Measurements from ENCODE around the gene SLC31A1.

The SLC31A1 gene

GRCh38 chr9:113221003-113221799 lies at the start of gene SLC31A1, which contains the start of gene FKBP15:
SLC31A1 (plus strand) TSS chr9:113221544; CDS start chr9:113256149, 34,605 bp downstream.
FKBP15 (minus strand) TSS chr9:113221277; CDS start chr9:113221243, 34 bp downstream.
- peak; percentile 92 for DNase-seq (ENCODE audit: low read depth, low spot score)

DNA sequence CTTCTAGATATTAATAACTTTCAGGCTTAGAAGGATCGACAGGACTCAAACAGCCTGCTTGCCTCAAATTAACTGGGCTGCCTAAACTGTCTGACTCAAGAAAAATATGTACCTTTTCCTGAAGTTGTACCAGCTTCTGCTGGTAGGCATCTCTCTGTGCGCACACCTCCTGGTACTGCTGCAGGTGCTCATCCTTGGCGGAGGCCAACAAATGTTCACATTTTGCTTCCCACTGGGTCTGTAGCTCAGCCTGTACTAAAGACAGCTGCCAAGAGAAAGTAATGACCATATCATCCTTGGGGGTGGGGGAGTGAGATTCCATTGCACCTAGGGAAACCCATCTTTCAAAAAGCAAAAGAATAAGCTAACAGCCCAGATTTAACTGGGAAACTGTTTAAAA lies 48.0 kb upstream of the SLC31A1 start:
- DNase-seq (ENCODE audit: low read depth, low spot score), result no peak

GRCh38 chr9:113176803-113177202 lies 44.5 kb upstream of the SLC31A1 start:
- DNase-seq (ENCODE audit: low read depth, low spot score), result no peak

DNA sequence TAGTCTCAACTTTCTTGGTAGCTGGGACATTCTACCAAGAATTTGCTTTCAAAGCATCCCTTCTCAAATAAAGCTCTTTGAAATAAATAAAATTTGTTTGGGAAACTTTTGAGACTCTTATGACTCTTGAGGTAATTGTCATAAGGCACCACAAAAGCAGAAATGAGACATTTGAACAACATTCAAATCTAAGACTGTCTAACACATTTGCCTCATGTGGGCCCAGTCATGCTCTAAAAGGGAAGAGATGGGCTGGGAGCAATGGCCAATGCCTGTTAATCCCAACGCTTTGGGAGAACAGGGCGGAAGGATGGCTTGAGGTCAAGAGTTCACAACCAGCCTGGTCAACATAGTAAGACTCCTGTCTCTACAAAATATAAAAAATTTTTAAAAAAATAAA lies 44.1 kb upstream of the SLC31A1 start:
- DNase-seq (ENCODE audit: low read depth, low spot score), result no peak

- DNase-seq (ENCODE audit: low read depth, low spot score), result no peak
These were observed 43.3 kb upstream of the SLC31A1 start for GRCh38 chr9:113178087-113178486.

DNA sequence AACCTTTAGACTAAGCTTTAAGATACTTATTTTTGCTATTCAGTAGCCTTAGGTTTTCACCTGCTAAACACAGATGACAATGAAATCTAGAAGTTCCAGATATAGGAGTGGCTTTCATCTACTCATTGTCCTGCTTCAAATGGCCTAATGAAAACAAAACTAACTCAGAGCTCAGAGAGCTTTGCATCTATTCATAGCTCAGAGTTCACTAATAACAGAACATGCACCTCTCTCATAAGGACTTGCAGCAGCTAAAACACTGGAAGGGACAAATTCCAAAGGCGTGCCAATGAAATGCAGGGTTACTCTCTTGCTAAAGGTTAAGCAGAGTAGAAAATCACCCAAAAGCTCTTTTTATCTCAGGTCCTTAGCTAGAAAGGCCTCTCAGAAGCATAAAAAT lies 41.5 kb upstream of the SLC31A1 start:
- no peak for DNase-seq (ENCODE audit: low read depth, low spot score)

DNA sequence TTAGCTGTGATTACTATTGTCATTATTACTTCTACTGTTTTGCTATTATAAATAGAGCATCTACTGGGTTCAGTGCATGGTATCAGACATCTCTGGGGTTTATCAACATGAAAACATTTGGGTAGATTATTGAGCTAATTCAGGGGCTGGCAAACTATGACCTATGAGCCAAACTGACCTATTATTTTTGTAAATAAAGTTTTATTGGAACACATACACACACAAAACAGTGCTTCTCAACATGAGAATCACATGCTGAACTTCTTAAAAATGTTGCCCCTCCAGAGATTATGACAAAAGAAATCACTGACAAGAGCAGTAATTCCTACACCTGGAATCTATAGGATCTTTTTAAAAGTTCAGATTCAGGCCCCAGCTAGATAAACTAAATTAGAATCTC lies 40.2 kb upstream of the SLC31A1 start:
- DNase-seq (ENCODE audit: low read depth, low spot score), result no peak

- DNase-seq (ENCODE audit: low read depth, low spot score), result no peak
These were observed 37.3 kb upstream of the SLC31A1 start for GRCh38 chr9:113183956-113184488.

DNA sequence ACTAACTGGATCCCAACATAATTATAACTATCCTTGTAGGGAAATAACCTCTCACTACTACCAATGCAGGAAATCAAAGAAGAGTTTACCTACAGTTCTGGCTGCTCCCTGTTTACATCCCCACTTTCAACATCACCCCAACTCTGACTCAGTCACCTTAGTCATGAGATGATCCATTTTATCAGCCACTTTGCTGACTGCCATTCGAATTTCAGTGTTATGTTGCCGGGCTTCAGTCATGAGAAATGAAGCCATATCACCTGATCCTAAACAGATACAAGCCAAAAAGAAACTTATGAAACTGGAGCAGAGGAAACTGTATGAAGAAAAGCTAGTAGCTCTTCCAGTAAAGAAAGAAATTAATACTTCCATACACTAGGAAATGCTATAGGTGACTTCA lies 36.8 kb upstream of the SLC31A1 start:
- DNase-seq (ENCODE audit: low read depth, low spot score), result no peak

- no peak for DNase-seq (ENCODE audit: low read depth, low spot score)
These were observed 36.1 kb upstream of the SLC31A1 start for GRCh38 chr9:113185271-113185670.

- DNase-seq (ENCODE audit: low read depth, low spot score), result no peak
These were observed 35.1 kb upstream of the SLC31A1 start for GRCh38 chr9:113186137-113186755.

- no peak for DNase-seq (ENCODE audit: low read depth, low spot score)
These were observed 33.3 kb upstream of the SLC31A1 start for GRCh38 chr9:113187929-113188595.

DNA sequence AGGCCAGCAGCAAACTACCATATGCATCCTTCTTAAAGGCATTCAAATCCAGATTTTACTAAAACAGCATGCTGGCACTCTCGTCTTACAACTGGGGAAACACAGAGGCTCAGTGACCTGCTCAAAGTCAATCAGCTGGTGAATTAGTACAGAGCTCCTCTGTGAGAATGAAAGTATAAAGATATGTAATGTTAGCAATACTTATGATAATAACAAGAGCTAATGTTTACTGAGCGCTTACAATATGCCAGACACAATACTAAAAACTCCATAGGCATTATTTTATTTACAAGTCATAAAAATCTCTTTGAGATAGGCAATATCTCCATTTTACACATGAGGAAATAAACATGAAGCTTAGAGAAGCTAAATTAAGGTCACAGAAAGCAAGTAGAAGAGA lies 28.9 kb upstream of the SLC31A1 start:
- DNase-seq (ENCODE audit: low read depth, low spot score), result no peak

GRCh38 chr9:113199683-113200329 lies 21.5 kb upstream of the SLC31A1 start:
- no peak for DNase-seq (ENCODE audit: low read depth, low spot score)

- DNase-seq (ENCODE audit: low read depth, low spot score), result no peak
These were observed 15.9 kb upstream of the SLC31A1 start for GRCh38 chr9:113205432-113205831.

- DNase-seq (ENCODE audit: low read depth, low spot score), result no peak
These were observed 15.5 kb upstream of the SLC31A1 start for GRCh38 chr9:113205861-113206260.

DNA sequence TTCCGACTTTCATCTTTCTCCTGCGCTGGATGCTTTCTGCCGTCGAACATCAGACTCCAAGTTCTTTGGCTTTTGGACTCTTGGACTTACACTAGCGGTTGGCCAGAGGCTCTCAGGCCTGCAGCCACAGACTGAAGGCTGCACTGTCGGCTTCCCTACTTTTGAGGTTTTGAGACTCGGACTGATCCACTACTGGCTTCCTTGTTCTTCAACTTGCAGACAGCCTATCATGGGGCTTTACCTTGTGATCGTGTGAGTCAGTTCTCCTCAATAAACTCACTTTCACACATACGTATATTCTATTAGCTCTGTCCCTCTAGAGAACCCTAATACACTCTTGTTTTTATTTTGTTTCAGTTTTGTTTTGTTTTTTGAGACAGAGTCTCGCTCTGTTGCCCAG lies 10.5 kb upstream of the SLC31A1 start:
- DNase-seq (ENCODE audit: low read depth, low spot score), result no peak

- no peak for DNase-seq (ENCODE audit: low read depth, low spot score)
These were observed 6.2 kb upstream of the SLC31A1 start for GRCh38 chr9:113215132-113215531.

GRCh38 chr9:113216406-113216805 lies 4.9 kb upstream of the SLC31A1 start:
- no peak for DNase-seq (ENCODE audit: low read depth, low spot score)

DNA sequence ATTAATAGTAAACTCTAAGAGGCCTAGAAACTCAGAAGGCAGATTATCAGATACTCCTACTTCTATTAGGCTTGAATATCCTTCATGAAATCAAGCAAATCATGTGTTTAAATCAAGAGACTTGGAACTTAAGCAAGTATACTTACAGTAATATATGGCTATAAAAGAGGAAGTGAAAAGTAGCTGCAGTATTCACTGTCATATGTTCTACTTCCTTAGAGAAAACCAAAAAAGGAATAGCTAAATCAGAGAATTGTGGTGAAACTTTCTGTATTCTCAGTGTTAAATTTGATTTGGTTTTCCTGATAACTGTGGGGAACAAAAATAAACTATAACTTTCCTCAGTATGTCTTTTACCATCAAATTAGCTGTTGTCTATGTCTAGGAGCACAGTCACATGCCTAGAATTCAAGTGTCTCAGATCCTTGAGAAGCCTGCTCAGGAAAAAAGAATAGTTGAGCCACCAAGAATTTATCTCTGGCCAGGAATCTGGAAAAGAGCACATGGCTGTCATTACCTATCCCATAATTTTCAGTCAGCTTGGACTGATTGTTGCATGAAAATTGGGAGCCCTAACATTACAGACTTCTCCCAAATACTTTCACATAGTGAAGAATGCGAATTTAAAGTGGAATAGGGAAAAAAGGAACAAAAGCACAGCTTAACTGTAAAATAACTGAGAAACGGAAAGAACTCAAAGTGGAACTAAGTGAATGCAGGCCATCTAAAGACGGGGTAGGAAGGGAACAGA lies 2.0 kb upstream of the SLC31A1 start:
- DNase-seq (ENCODE audit: low read depth, low spot score), result no peak

DNA sequence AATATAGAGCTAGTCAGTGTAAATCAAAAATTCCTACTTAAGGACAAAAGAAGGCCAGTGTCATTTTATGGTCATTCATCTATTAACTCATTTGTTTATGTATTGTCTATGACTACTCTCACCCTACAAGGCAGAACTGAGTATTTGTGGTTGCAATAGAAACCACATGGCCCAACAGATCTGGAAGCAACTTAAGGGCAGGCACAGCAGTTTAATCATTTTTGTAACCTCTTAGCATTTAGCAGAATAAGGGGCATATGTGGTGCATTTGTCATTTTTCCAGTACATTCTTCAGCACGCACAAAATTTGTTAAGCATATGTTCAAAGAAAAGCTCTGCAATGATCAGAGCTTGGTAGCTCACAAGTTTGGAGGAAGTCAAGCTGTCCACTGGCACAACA lies 1.4 kb upstream of the SLC31A1 start:
- no peak for DNase-seq (ENCODE audit: low read depth, low spot score)

Data from activated naive CD8-positive, alpha-beta T cell treated with anti-CD3 and anti-CD28 coated beads, Interleukin-2, amount 50 U/mL, for 16 hours (primary cell).